ENCODE data around the gene UGT1A9.
A peak's percentile ranks its signal among the peaks of the same experiment; 100 is the strongest.
"Not testable (repeated sequence)": the region's sequence is repeated elsewhere in the genome, so short reads cannot be mapped to it uniquely, and the experiment has no call there.

The UGT1A9 gene

GRCh38 chr2:233714121-233714520 lies 42.4 kb downstream of the UGT1A9 start:
- TF ChIP-seq MYC (IDR thresholded peaks at IDR 0.05; ENCODE audit: low read depth, low read length) (no peak), MAX (IDR thresholded peaks at IDR 0.05; ENCODE audit: low read depth, low read length) (no peak), POLR2A (IDR thresholded peaks at IDR 0.05; ENCODE audit: extremely low read depth, insufficient read length) (no peak)
- TF ChIP-seq, protein P1, sequence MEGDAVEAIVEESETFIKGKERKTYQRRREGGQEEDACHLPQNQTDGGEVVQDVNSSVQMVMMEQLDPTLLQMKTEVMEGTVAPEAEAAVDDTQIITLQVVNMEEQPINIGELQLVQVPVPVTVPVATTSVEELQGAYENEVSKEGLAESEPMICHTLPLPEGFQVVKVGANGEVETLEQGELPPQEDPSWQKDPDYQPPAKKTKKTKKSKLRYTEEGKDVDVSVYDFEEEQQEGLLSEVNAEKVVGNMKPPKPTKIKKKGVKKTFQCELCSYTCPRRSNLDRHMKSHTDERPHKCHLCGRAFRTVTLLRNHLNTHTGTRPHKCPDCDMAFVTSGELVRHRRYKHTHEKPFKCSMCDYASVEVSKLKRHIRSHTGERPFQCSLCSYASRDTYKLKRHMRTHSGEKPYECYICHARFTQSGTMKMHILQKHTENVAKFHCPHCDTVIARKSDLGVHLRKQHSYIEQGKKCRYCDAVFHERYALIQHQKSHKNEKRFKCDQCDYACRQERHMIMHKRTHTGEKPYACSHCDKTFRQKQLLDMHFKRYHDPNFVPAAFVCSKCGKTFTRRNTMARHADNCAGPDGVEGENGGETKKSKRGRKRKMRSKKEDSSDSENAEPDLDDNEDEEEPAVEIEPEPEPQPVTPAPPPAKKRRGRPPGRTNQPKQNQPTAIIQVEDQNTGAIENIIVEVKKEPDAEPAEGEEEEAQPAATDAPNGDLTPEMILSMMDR (IDR thresholded peaks at IDR 0.05; ENCODE audit: low read depth, low read length): no peak
- DNase-seq (ENCODE audit: low read depth): peak; percentile 12
- no peak overlapping the region for H3K4me3 ChIP-seq (ENCODE audit: low read depth, low read length)

DNA sequence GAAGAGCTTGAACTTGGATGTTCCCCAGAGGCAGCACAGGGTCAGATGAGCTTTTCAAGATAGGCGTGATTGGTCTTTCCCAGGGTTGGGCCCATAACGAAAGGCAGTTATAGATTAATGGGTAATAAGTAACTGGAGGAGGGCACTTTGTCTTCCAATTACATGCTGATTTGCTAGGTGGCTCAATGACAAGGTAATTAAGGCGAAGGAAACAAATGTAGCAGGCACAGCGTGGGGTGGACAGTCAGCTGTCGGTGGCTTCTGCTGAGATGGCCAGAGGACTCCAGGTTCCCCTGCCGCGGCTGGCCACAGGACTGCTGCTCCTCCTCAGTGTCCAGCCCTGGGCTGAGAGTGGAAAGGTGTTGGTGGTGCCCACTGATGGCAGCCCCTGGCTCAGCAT lies 46.9 kb downstream of the UGT1A9 start, which contains the start of gene UGT1A4:
Gene UGT1A4, plus strand, starts transcription at position 185 of the 400 bp plus-strand sequence. Its CDS starts 85 bp downstream, at position 270.
- no peak for DNase-seq (ENCODE audit: low read depth)
- H3K4me3 ChIP-seq (ENCODE audit: low read depth, low read length): no peak within 1 kb of the TSS
- no peak for TF ChIP-seq POLR2A (IDR thresholded peaks at IDR 0.05; ENCODE audit: extremely low read depth, insufficient read length)
- TF ChIP-seq MYC (IDR thresholded peaks at IDR 0.05; ENCODE audit: low read depth, low read length): no peak

DNA sequence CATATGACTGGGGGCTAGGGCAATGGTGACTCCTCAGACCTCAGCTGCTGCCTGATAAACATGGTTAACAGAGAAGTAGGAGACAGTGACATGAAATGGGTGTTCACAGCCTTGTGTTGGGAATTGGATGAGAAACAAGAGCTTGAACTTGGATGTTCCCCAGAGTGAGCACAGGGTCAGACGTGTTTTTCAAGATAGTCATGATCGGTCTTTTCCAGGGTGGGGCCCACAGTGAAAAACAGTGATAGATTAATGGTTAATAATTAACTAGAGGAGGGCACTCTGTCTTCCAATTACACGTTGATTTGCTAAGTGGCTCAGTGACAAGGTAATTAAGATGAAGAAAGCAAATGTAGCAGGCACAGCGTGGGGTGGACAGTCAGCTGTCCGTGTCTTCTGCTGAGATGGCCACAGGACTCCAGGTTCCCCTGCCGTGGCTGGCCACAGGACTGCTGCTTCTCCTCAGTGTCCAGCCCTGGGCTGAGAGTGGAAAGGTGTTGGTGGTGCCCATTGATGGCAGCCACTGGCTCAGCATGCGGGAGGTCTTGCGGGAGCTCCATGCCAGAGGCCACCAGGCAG lies 57.1 kb downstream of the UGT1A9 start, which contains the start of gene UGT1A3:
Gene UGT1A3, plus strand, starts transcription at position 320 of the 579 bp plus-strand sequence. Its CDS starts 85 bp downstream, at position 405.
- no peak for DNase-seq (ENCODE audit: low read depth)
- TF ChIP-seq, protein P1 (IDR thresholded peaks at IDR 0.05; ENCODE audit: low read depth, low read length): no peak
- TF ChIP-seq MAX (IDR thresholded peaks at IDR 0.05; ENCODE audit: low read depth, low read length) (no peak), MYC (IDR thresholded peaks at IDR 0.05; ENCODE audit: low read depth, low read length) (no peak)
- no peak within 1 kb of the TSS for H3K4me3 ChIP-seq (ENCODE audit: low read depth, low read length)

DNA sequence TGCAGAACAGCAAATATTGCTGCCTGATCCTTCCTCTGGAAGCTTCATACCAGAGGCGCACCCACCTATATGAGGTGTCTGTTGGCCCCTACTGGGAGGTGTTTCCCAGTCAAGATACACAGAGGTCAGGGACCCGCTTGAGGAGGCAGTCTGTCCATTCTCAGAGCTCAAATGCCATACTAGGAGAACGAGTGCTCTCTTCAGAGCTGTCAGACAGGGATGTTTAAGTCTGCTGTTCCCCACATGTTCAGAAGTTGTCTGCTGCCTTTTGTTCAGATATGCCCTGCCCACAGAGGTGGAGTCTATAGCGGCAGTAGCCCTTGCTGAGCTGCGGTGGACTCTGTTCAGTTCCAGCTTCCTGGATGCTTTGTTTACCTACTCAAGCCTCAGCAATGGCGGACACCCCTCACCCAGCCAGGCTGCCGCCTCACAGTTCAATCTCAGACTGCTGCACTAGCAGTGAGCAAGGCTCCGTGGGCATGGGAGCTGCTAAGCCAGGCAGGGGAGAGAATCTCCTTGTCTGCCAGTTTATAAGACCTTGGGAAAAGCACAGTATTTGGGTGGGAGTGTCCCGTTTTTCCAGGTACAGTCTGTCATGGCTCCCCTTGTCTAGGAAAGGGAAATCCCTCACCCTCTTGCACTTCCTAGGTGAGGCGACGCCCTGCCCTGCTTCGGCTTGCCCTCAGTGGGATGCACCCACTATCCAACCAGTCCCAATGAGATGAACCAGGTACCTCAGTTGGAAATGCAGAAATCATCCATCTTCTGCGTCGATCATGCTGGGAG lies 65.4 kb downstream of the UGT1A9 start:
- H3K4me3 ChIP-seq (ENCODE audit: low read depth, low read length); DNase-seq (ENCODE audit: low read depth): not testable (repeated sequence)

DNA sequence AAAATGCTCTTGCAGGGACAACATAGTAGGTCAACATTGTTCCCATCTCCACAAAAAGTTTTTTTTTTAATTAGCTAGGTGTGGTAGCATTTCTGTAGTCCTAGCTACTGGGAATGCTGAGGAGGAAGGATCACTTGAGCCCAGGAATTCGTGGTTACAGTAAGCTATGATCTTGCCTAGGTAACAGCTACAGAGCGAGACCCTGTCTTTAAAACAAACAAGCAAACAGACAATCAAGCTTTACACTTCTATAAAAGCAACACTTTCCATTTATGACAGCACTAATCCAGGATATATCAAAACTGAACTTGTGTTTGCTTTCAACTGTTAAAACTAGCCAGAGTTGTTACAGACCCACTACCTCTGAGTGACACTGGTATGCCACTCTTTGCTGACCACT lies 69.2 kb downstream of the UGT1A9 start:
- TF ChIP-seq, protein P1 (IDR thresholded peaks at IDR 0.05; ENCODE audit: low read depth, low read length): no peak
- TF ChIP-seq MAX (IDR thresholded peaks at IDR 0.05; ENCODE audit: low read depth, low read length) (no peak), POLR2A (IDR thresholded peaks at IDR 0.05; ENCODE audit: extremely low read depth, insufficient read length) (no peak), MYC (IDR thresholded peaks at IDR 0.05; ENCODE audit: low read depth, low read length) (no peak)
- H3K4me3 ChIP-seq (ENCODE audit: low read depth, low read length): no peak overlapping the region
- DNase-seq (ENCODE audit: low read depth): no peak

DNA sequence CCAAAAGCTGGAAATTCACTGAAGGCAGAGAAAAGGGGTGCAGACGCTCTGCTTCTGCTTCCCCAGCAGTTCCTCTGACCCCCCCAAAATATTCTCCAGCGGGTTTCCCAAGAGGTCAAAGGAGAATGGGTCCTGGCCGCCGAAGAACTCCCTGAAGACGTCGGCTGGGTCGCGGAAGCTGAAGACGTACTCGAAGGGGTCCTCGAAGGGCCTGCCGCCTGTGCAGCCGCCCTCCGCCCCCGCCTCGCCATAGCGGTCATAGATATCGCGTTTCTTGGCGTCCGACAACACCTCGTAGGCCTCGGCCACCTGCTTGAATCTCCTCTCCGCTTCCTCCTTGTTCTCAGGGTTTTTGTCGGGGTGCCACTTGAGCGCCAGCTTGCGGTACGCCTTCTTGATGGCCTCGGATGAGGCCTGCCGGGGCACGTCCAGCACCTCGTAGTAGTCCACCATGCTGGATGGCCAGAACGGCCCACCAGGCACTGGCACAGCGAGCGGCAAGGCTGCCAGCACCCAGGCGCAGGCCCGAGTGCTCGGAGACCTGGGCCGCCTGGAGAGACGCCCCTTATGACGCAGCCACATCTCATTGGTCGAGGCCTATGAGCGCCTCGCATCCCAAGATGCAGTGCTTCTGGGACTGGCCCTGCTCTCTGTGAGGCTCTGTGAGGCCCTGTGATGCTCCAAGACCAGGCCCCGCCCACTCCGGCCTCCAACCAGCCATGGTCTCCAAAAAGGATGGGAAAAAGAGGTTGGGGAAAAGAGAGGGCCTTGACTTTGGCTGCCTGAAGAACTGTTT lies 72.0 kb downstream of the UGT1A9 start:
- TF ChIP-seq POLR2A (IDR thresholded peaks at IDR 0.05; ENCODE audit: extremely low read depth, insufficient read length): no peak
- no peak for TF ChIP-seq MAX (IDR thresholded peaks at IDR 0.05; ENCODE audit: low read depth, low read length)
- no peak for TF ChIP-seq MYC (IDR thresholded peaks at IDR 0.05; ENCODE audit: low read depth, low read length)
- TF ChIP-seq, protein P1 (IDR thresholded peaks at IDR 0.05; ENCODE audit: low read depth, low read length): no peak

More for the DNA sequence above, 72.0 kb downstream of the UGT1A9 start:
- H3K4me3 ChIP-seq (ENCODE audit: low read depth, low read length): no peak overlapping the region
- DNase-seq (ENCODE audit: low read depth): no peak
